ENCODE results near the gene NR3C2.

- no peak for TF ChIP-seq EZH2 (IDR thresholded peaks at IDR 0.05; ENCODE audit: borderline replicate concordance, low read depth, low read length, poor library complexity, severe bottlenecking)
- TF ChIP-seq CTCF (conservative IDR thresholded peaks at IDR 0.05; ENCODE audit: low read depth, low read length) = no peak
Measured at GRCh38 chr4:148239494-148239985, 202.7 kb downstream of the NR3C2 start.

Measured in A673 (cell line).